Right lobe of liver (tissue), 4 donors: ENCODE data around the gene MYOZ3.

Experiments used
- POLR2A ChIP-seq: fragments of 450-650 bp; IDR thresholded peaks from one replicate; pipeline ENCODE4 v1.6.1; 2017; ENCODE audit warnings: antibody characterized with exemption, mild to moderate bottlenecking
- TF ChIP-seq, protein P1 (sequence below), 4 donors: fragments of 200-600 bp in 3 of 4; fragments of 450-650 bp in 1 of 4; IDR thresholded peaks; one replicate each; pipeline versions ENCODE4 v1.5.1 to v1.8.0; 2016 to 2022; ENCODE audit warnings: antibody characterized with exemption in 4 of 4, mild to moderate bottlenecking in 2 of 4
- donor health status: DM: no; HTN: no; CAD: no.
- donor health status: DM: no; HTN: no; CAD: no.
- donor health status: DM: no; HTN: yes; CAD: no.

DNA sequence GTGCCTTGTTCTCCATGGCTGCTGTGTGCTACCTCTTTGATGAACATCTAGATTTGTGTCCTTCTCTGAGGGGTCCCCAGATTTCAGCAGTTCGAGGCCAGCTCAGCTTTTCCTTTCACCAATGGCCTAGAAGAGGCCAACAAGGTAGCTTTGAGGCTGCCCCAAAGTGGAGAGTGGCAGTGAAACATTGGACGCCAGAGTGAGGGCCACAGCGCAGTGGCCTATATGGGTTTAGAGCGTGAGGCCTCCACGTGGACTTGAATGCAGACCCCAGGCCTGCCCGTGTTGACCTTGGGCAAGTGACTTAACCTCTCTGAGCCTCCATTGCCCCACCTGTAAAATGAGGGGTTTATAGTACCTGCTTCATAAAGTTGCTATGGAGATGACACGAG lies 11.8 kb downstream of the MYOZ3 start:
- TF ChIP-seq, protein P1, sequence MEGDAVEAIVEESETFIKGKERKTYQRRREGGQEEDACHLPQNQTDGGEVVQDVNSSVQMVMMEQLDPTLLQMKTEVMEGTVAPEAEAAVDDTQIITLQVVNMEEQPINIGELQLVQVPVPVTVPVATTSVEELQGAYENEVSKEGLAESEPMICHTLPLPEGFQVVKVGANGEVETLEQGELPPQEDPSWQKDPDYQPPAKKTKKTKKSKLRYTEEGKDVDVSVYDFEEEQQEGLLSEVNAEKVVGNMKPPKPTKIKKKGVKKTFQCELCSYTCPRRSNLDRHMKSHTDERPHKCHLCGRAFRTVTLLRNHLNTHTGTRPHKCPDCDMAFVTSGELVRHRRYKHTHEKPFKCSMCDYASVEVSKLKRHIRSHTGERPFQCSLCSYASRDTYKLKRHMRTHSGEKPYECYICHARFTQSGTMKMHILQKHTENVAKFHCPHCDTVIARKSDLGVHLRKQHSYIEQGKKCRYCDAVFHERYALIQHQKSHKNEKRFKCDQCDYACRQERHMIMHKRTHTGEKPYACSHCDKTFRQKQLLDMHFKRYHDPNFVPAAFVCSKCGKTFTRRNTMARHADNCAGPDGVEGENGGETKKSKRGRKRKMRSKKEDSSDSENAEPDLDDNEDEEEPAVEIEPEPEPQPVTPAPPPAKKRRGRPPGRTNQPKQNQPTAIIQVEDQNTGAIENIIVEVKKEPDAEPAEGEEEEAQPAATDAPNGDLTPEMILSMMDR (IDR thresholded peaks at IDR 0.05): no peak
- TF ChIP-seq POLR2A: no peak
